WI38 (cell line): ENCODE measurements around the gene SIGLECL1.

Source experiments
- H3K4me3 ChIP-seq: 2 replicates; pipeline ENCODE4 v1.5.1; 2011; ENCODE audit warnings: low read depth, mild to moderate bottlenecking, control low read depth, low read length
- TF ChIP-seq, protein P1 (sequence below): IDR thresholded peaks from 2 replicates; pipeline ENCODE4 v1.5.1; 2012; ENCODE audit warnings: low read depth, mild to moderate bottlenecking, control low read depth, low read length

Gene SIGLECL1

DNA sequence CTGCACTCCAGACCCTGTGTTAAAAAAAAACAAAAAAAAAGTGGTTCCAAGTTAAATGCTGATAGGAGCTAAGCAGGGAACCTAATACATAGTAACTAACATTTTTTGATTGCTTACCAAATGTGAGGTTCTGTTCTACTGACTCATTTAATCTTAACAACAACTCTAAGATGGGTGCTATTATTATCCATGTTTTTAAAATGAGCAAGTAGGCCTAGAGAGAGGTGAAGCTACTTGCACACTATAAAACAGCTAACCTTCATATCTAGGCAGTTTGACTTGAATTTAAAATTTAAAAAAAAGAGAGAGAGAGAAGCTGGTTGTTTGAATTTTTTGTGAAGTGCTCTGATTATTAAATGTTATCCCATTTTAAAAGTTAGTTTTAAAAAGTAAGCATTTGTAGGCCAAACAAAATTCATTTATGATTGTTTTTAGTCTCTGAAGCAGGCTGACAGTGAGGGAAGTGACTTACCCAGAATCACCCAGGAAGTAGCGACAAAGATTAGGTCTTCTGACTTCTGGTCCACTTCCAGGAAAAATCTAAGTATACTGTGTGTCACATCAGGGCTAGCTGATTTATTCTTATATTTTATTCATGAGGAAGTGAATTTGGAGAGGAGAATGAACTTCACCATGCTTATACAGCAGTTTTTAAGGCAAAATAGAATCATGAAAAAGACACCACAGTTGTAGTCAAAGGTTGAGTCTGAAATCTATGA, 2.4 kb downstream of the SIGLECL1 start:
- H3K4me3 ChIP-seq = no peak overlapping the region
- TF ChIP-seq, protein P1, sequence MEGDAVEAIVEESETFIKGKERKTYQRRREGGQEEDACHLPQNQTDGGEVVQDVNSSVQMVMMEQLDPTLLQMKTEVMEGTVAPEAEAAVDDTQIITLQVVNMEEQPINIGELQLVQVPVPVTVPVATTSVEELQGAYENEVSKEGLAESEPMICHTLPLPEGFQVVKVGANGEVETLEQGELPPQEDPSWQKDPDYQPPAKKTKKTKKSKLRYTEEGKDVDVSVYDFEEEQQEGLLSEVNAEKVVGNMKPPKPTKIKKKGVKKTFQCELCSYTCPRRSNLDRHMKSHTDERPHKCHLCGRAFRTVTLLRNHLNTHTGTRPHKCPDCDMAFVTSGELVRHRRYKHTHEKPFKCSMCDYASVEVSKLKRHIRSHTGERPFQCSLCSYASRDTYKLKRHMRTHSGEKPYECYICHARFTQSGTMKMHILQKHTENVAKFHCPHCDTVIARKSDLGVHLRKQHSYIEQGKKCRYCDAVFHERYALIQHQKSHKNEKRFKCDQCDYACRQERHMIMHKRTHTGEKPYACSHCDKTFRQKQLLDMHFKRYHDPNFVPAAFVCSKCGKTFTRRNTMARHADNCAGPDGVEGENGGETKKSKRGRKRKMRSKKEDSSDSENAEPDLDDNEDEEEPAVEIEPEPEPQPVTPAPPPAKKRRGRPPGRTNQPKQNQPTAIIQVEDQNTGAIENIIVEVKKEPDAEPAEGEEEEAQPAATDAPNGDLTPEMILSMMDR = no peak

DNA sequence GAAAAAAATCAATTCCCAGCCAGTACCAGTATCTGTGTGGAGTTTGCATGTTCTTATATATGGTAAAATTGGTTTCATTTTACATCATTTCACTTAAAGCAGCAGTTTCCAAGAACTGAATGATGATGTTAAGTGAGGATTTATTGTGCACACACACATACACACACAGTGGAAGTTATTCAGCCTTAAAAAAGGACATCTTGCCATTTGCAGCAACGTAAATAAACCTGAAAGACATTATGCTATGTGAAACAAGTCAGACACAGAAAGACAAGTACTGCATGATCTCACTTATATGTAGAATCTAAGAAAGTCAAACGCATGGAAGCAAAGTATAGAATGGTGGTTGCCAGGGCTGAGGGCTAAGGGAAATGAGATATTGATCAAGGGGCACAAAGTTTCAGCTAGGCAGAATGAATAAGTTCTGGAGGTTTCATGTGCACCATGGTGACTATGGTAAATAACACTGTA, 5.3 kb downstream of the SIGLECL1 start:
- no peak overlapping the region for H3K4me3 ChIP-seq
- TF ChIP-seq, protein P1 = no peak

DNA sequence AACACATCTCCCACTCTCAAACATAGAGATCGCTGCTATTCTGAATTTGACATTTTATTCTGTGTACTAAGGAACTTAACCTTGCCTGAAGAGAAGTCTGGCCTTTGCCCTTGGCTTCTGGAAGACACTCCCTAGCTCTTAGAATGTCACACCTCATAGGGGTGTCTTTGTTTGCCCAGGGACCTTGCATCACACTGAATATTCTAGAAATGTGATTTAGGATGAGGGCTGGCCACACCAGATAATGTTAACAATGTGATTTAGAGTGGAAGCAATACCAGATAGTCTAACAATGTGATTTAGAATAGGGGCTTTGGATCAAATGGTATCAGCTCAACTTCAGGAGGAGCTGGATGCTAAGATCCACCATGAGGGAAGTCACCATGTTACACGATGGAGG, 6.6 kb downstream of the SIGLECL1 start:
- TF ChIP-seq, protein P1 = no peak
- H3K4me3 ChIP-seq = no peak overlapping the region

DNA sequence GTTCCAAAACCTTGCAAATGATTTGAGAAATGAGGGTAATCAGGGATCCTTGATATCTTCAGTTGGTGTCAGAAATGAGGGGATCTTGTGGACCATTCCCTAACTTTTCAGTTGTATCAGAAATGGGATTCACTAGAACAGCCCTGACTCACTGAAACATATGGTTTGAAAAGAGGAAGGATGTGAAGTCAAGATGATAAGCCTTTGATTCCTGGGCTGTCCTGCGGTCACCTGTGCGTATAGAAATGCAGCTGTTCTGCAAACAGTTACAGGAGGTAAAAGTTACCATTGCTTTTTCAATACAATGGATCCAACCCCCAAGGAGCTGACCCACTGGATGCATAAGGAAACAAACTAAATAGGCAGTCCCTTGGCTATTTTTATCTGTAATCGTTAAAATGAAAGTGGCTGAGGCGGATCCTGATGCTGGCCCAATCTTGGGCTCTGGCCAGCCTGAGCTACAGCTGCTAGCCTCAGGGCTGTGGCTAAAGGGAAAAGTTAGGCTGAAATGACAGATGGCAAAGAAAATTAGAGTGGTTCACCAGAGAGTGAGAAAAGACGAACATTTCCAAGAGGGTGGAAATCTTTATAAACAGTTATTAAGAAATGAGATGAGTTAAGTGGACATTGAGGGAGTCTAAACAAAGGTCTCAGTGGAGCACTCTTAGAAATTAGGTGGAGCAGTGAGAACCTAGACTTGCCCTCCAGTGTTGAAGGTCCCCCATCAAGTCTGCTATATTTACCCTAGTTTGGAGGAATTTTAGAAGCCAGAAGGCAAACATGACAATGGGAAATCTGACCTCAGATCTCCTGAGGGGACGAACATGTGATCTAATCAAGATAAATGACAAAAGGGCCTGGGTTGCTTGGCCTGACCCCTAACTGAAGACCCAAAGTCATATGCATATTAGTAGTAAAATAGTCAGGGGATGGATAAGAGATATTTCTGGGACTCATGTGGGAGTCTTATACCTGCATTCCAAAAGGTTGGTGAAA, 7.6 kb downstream of the SIGLECL1 start:
- H3K4me3 ChIP-seq = no peak overlapping the region
- TF ChIP-seq, protein P1 = no peak

DNA sequence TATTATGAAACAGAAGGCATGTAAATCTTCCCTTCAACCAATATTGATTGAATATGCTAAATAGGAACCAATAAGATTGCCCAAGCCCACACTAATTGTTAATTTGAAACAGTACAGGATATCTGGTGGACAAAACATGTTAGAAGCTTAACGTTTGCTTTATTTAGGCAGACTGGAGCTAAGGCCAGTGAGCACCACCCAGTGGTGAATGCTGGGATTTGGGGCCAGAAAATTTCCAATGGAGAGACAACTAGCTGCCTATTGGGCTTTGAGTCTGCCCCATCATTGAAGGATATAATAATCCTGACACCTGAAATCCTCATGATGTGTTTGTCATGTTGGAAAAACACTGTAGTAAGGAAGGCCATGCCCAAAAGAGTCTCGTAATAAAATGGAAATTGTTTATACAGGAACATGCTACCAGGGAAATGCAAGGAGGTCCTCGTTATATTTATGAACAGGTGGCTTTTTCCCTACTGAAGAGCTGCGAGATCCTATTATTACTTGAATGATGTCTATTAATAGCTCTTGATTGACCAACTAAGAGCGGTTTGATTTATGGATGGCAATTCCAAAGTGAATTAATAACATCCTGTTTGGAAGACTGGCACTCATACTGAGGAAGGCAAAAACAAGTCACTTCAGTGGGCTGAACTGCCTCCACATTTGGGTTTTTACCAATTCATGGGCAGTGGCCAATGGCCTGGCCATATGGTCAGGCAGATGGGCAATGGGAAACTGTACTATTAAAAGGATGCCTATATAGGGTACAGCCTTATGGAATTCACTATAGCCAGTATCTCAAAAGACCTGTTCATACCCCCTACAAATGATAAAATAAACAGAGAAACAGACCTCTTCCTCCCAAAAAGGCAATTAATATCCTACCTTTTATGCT, 8.7 kb downstream of the SIGLECL1 start:
- H3K4me3 ChIP-seq = no peak overlapping the region
- TF ChIP-seq, protein P1 = peak; percentile 56

DNA sequence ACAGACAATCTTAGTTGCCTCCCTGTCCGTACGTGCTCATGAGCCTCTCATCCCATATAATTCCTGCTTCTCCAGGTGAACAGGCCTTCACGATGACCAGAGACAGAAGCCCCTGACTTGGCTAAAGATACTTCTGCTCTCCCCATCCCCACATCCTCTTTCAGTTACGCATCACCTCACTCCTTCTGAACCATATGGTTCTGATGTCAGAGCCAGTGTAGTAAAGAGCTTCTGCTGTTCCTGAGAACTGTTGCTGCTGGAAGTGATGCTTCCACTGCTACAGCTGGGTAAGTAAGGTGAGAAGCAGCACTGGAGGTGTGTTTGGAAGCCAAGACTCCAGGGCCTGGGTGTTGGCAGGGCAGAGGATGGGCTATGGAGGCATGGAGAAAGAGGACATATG, 12.9 kb downstream of the SIGLECL1 start:
- TF ChIP-seq, protein P1 = no peak

More for the DNA sequence above, 12.9 kb downstream of the SIGLECL1 start:
- H3K4me3 ChIP-seq = no peak overlapping the region
